Measurements from ENCODE around the gene ZNF335. TPM values are rescaled to one million over a fixed set of nuclear protein-coding genes. Genes with fewer than 3 reads are reported as not detected.

The ZNF335 gene
- total and polyA plus RNA-seq, 2 donors (not counting 3 experiments of a cell fraction or from before 2014, with no cell fraction given): 17.3 to 22.8 TPM

DNA sequence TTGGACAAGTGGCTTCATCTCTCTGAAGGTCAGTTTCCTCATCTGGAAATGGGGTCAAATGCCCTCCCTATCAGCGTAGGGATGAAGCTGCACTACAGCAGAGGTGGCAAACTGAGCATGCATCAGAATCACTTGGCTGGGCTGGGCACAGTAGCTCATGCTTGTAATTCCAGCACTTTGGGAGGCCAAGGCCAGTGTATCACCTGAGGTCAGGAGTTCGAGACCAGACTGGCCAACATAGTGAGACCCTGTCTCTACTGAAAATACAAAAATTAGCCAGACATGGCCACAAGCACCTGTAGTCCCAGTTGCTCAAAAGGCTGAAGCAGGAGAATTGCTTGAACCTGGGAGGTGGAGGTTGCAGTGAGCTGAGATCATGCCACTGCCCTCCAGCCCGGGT lies 30.0 kb upstream of the ZNF335 start:
- CTCF ChIA-PET: interaction anchor here (2.3 to 5.8 kb wide), 2 partner anchors 12 to 14 kb away, joined by 12 to 48 read pairs; no protein-coding TSS in a partner anchor

GRCh38 chr20:46001498-46001897 lies 29.5 kb upstream of the ZNF335 start:
- dilution Hi-C loops (cut with MboI; ENCODE audit: extremely low pct_ligation_motif_present, low sequenced_read_pairs): no loop called here
- Histone ChIP-seq H3K27me3 (ENCODE audit: control insufficient read depth in 2 of 2, insufficient read depth in 2 of 2, low read length in 2 of 2) (peaks cover 20 to 26% of the 10 kb centered on the region in 2 experiments), H3K9me3 (replicated peaks; ENCODE audit: control insufficient read depth, insufficient read depth, low read length) (no peaks in the 10 kb centered on the region), H3K4me3 (replicated peaks in 1 of 3; ENCODE audit: insufficient read depth in 1 of 3, low read depth in 1 of 3, low read length in 3 of 3) (no peak overlapping the region), H3K4me2 (ENCODE audit: insufficient read depth, low read length) (no peak overlapping the region), H4K20me1 (replicated peaks; ENCODE audit: control insufficient read depth, extremely low read depth, insufficient read depth, low read length) (no peaks in the 10 kb centered on the region), H3K9me1 (replicated peaks; ENCODE audit: control insufficient read depth, extremely low read depth, insufficient read depth, low read length) (no peaks in the 10 kb centered on the region), H3K79me2 (ENCODE audit: control insufficient read depth, insufficient read depth, low read length) (no peaks in the 10 kb centered on the region), H3K4me1 (ENCODE audit: control insufficient read depth, extremely low read depth, insufficient read depth, low read length) (no peaks in the 10 kb centered on the region), H2AFZ (ENCODE audit: low read depth, low read length) (no peak overlapping the region), H3K36me3 (ENCODE audit: control insufficient read depth in 2 of 2, extremely low read depth in 1 of 2, insufficient read depth in 2 of 2, low read length in 2 of 2) (no peaks in the 10 kb centered on the region), H3K27ac (ENCODE audit: insufficient read depth, low read depth, low read length) (no peak overlapping the region), H3K9ac (replicated peaks; ENCODE audit: extremely low read depth, insufficient read depth, low read length) (no peak overlapping the region)
- FAIRE-seq (no peak), DNase-seq (ENCODE audit: low read depth, low spot score) (no peak)
- ChIA-PET POLR2A (no interaction called here), CTCF (interaction anchor here (2.3 to 5.8 kb wide), 2 partner anchors 13 to 14 kb away, joined by 12 to 48 read pairs; no protein-coding TSS in a partner anchor)
- TF ChIP-seq FOS (IDR thresholded peaks at IDR 0.05; ENCODE audit: borderline replicate concordance, insufficient read depth, low read length): no peak
- TF ChIP-seq POLR2AphosphoS5 (IDR thresholded peaks at IDR 0.05; ENCODE audit: insufficient read depth, low read depth, low read length): no peak
- no peak for TF ChIP-seq MYC (IDR thresholded peaks at IDR 0.05; ENCODE audit: low read depth, low read length)
- no peak for TF ChIP-seq GATA2 (IDR thresholded peaks at IDR 0.05; ENCODE audit: insufficient read depth, insufficient read length, low read depth, low read length)
- no peak for TF ChIP-seq POLR2A (IDR thresholded peaks at IDR 0.05; ENCODE audit: low read depth, low read length)
- BruUV-seq (replicated peaks): no TSS peak
- intact Hi-C loops (cut with micrococcal nuclease): no loop called here

More for the DNA sequence above, 30.0 kb upstream of the ZNF335 start:
- no TSS peak for BruUV-seq (replicated peaks)
- Histone ChIP-seq H3K4me1 (ENCODE audit: control insufficient read depth, extremely low read depth, insufficient read depth, low read length) (no peaks in the 10 kb centered on the region), H3K4me3 (replicated peaks in 1 of 3; ENCODE audit: insufficient read depth in 1 of 3, low read depth in 1 of 3, low read length in 3 of 3) (no peak overlapping the region), H3K9me3 (replicated peaks; ENCODE audit: control insufficient read depth, insufficient read depth, low read length) (no peaks in the 10 kb centered on the region), H2AFZ (ENCODE audit: low read depth, low read length) (no peak overlapping the region), H3K9ac (replicated peaks; ENCODE audit: extremely low read depth, insufficient read depth, low read length) (no peak overlapping the region), H3K9me1 (replicated peaks; ENCODE audit: control insufficient read depth, extremely low read depth, insufficient read depth, low read length) (no peaks in the 10 kb centered on the region), H3K79me2 (ENCODE audit: control insufficient read depth, insufficient read depth, low read length) (no peaks in the 10 kb centered on the region), H4K20me1 (replicated peaks; ENCODE audit: control insufficient read depth, extremely low read depth, insufficient read depth, low read length) (no peaks in the 10 kb centered on the region), H3K36me3 (ENCODE audit: control insufficient read depth in 2 of 2, extremely low read depth in 1 of 2, insufficient read depth in 2 of 2, low read length in 2 of 2) (no peaks in the 10 kb centered on the region), H3K4me2 (ENCODE audit: insufficient read depth, low read length) (no peak overlapping the region), H3K27ac (ENCODE audit: insufficient read depth, low read depth, low read length) (no peak overlapping the region), H3K27me3 (ENCODE audit: control insufficient read depth in 2 of 2, insufficient read depth in 2 of 2, low read length in 2 of 2) (peaks cover 24% of the 10 kb centered on the region in 2 experiments)
- dilution Hi-C loops (cut with MboI; ENCODE audit: extremely low pct_ligation_motif_present, low sequenced_read_pairs) (no loop called here), intact Hi-C loops (cut with micrococcal nuclease) (no loop called here)
- DNase-seq (ENCODE audit: low read depth, low spot score) (no peak), FAIRE-seq (no peak)
- POLR2A ChIA-PET: no interaction called here
- TF ChIP-seq MYC (IDR thresholded peaks at IDR 0.05; ENCODE audit: low read depth, low read length): no peak
- TF ChIP-seq JUN (IDR thresholded peaks at IDR 0.05; ENCODE audit: borderline replicate concordance, insufficient read depth, insufficient read length, low read depth): no peak
